GM12892 (cell line): Measurements from ENCODE around the gene WDR18.
"Not testable (repeated sequence)": the region's sequence is repeated elsewhere in the genome, so short reads cannot be mapped to it uniquely, and the experiment has no call there.

Experiments used
- DNase-seq: peaks from one replicate; pipeline ENCODE4 v3.0.0; 2011; ENCODE audit not compliant: insufficient read length
- FAIRE-seq: peaks from 2 replicates; lab custom pipeline; 2011; peaks lifted over from hg19 to GRCh38; lab: Jason Lieb, UNC
- POLR2A ChIP-seq: IDR thresholded peaks from 2 replicates; pipeline ENCODE4 v1.6.1; 2011; ENCODE audit warnings: low read depth, low read length, control low read depth
- POLR2AphosphoS5 ChIP-seq: IDR thresholded peaks from 2 replicates; pipeline ENCODE4 v1.6.1; 2011; ENCODE audit warnings: low read depth, low read length, control low read depth
- TAF1 ChIP-seq: IDR thresholded peaks from 2 replicates; pipeline ENCODE4 v1.6.1; 2011; ENCODE audit warnings: low read depth, mild to moderate bottlenecking, control low read depth, low read length, borderline replicate concordance

Gene WDR18

GRCh38 chr19:952680-953444 is 31.3 kb upstream of the WDR18 start:
- DNase-seq (no peak), FAIRE-seq (peak; percentile 73)
- TF ChIP-seq POLR2A (no peak), POLR2AphosphoS5 (no peak), TAF1 (no peak)

- DNase-seq (no peak), FAIRE-seq (peak; percentile 50)
- no peak for TF ChIP-seq POLR2AphosphoS5
- TF ChIP-seq POLR2A = no peak
- TF ChIP-seq TAF1 = no peak
Observed at GRCh38 chr19:953445-954271, 30.5 kb upstream of the WDR18 start.

GRCh38 chr19:954272-954671 is 29.9 kb upstream of the WDR18 start:
- no peak for TF ChIP-seq POLR2A
- no peak for TF ChIP-seq TAF1
- no peak for TF ChIP-seq POLR2AphosphoS5
- DNase-seq (no peak), FAIRE-seq (no peak)

GRCh38 chr19:954672-955494 is 29.3 kb upstream of the WDR18 start:
- TF ChIP-seq POLR2A = no peak; the same call in 1 of the 2 replicates
- no peak for TF ChIP-seq TAF1
- TF ChIP-seq POLR2AphosphoS5 = no peak; the same call in 1 of the 2 replicates
- peak; percentile 87 for FAIRE-seq
- DNase-seq = peak; percentile 92

GRCh38 chr19:955803-956765 is 28.1 kb upstream of the WDR18 start:
- TF ChIP-seq POLR2A (0 out of 2 replicates have a peak, but pooled peaks have one; percentile 3), POLR2AphosphoS5 (no peak)
- DNase-seq (no peak), FAIRE-seq (no peak)

GRCh38 chr19:956766-957440 is 27.2 kb upstream of the WDR18 start:
- no peak for TF ChIP-seq POLR2AphosphoS5
- no peak for TF ChIP-seq TAF1
- TF ChIP-seq POLR2A = no peak
- FAIRE-seq = no peak
- no peak for DNase-seq

- DNase-seq, FAIRE-seq: not testable (repeated sequence)
Observed at GRCh38 chr19:957578-957977, 26.6 kb upstream of the WDR18 start.

GRCh38 chr19:958967-959855 is 24.9 kb upstream of the WDR18 start:
- DNase-seq = no peak
- TF ChIP-seq TAF1 (no peak), POLR2AphosphoS5 (no peak), POLR2A (no peak)
- no peak for FAIRE-seq

GRCh38 chr19:960020-960419 is 24.1 kb upstream of the WDR18 start:
- FAIRE-seq = no peak
- no peak for TF ChIP-seq TAF1
- no peak for TF ChIP-seq POLR2A
- no peak for TF ChIP-seq POLR2AphosphoS5
- no peak for DNase-seq

GRCh38 chr19:960601-960938 is 23.6 kb upstream of the WDR18 start:
- DNase-seq (no peak), FAIRE-seq (no peak)
- no peak for TF ChIP-seq POLR2AphosphoS5
- no peak for TF ChIP-seq TAF1
- no peak for TF ChIP-seq POLR2A
